GM06990 (cell line): ENCODE data around the gene RBM38.

ENCODE experiments used
- DNase-seq: peaks from one replicate; pipeline ENCODE4 v3.0.0-alpha.2; 2011; ENCODE audit not compliant: insufficient read length; ENCODE audit errors: extremely low read depth
- H3K27me3 ChIP-seq: replicated peaks from 2 replicates; pipeline ENCODE4 v1.6.0; 2011; ENCODE audit warnings: low read length; ENCODE audit not compliant: control insufficient read depth, insufficient read depth
- H3K36me3 ChIP-seq: 2 replicates; pipeline ENCODE4 v1.5.1; 2011; ENCODE audit warnings: low read length; ENCODE audit not compliant: control insufficient read depth, insufficient read depth
- H3K4me3 ChIP-seq: replicated peaks from 2 replicates; pipeline ENCODE4 v1.5.1; 2011; ENCODE audit warnings: low read depth, mild to moderate bottlenecking, control low read depth, low read length
- CTCF ChIP-seq: IDR thresholded peaks from 2 replicates; pipeline ENCODE4 v1.5.1; 2011; ENCODE audit warnings: low read length, control low read depth, mild to moderate bottlenecking, inconsistent platforms; ENCODE audit not compliant: insufficient read depth, poor library complexity, severe bottlenecking

The RBM38 gene

GRCh38 chr20:57432862-57433491, 41.8 kb downstream of the RBM38 start:
- H3K36me3 ChIP-seq: no peaks in the 10 kb centered on the region
- no peaks in the 10 kb centered on the region for H3K27me3 ChIP-seq
- DNase-seq: peak; percentile 89
- no peak for TF ChIP-seq CTCF
- no peak overlapping the region for H3K4me3 ChIP-seq

GRCh38 chr20:57433657-57434389, 42.6 kb downstream of the RBM38 start:
- TF ChIP-seq CTCF: no peak
- no peaks in the 10 kb centered on the region for H3K36me3 ChIP-seq
- no peaks in the 10 kb centered on the region for H3K27me3 ChIP-seq
- no peak overlapping the region for H3K4me3 ChIP-seq
- DNase-seq: no peak

GRCh38 chr20:57434390-57434700, 43.1 kb downstream of the RBM38 start:
- Histone ChIP-seq H3K27me3 (no peaks in the 10 kb centered on the region), H3K36me3 (no peaks in the 10 kb centered on the region), H3K4me3 (no peak overlapping the region)
- TF ChIP-seq CTCF: no peak
- no peak for DNase-seq

- no peak for TF ChIP-seq CTCF
- H3K4me3 ChIP-seq: no peak overlapping the region
- no peak for DNase-seq
- H3K27me3 ChIP-seq: no peaks in the 10 kb centered on the region
- no peaks in the 10 kb centered on the region for H3K36me3 ChIP-seq
These were observed 43.9 kb downstream of the RBM38 start for GRCh38 chr20:57435105-57435497.

- H3K4me3 ChIP-seq: no peak overlapping the region
- no peaks in the 10 kb centered on the region for H3K36me3 ChIP-seq
- no peak for DNase-seq
- H3K27me3 ChIP-seq: no peaks in the 10 kb centered on the region
- peak; percentile 25 for TF ChIP-seq CTCF
These were observed 44.5 kb downstream of the RBM38 start for GRCh38 chr20:57435498-57436222.
